Lung microvascular endothelial cell (primary cell): ENCODE measurements around the gene EIF3F. TPM values are rescaled to one million over a fixed set of nuclear protein-coding genes. Genes with fewer than 3 reads are reported as not detected.
"Not testable (repeated sequence)": the region's sequence is repeated elsewhere in the genome, so short reads cannot be mapped to it uniquely, and the experiment has no call there.

Source experiments
- DNase-seq, 2 donors: peaks; one replicate each; pipeline versions ENCODE4 v3.0.0 to v3.0.0-alpha.2; 2010; ENCODE audit warnings: low read depth in 2 of 2
- total RNA-seq: library from RNA; depleted of rRNA; stranded (reverse); fragments of >200 nt; gene quantifications from 2 replicates; pipeline ENCODE4 v1.2.1, GENCODE V29; 2014

The EIF3F gene
- total RNA-seq, 1 donor from 2014 or later = 271 TPM

GRCh38 chr11:7987560-7987883 is 385 bp downstream of the EIF3F start:
- DNase-seq = not testable (repeated sequence)

GRCh38 chr11:7994581-7995278 is 7.6 kb downstream of the EIF3F start:
- DNase-seq = no peak

DNA sequence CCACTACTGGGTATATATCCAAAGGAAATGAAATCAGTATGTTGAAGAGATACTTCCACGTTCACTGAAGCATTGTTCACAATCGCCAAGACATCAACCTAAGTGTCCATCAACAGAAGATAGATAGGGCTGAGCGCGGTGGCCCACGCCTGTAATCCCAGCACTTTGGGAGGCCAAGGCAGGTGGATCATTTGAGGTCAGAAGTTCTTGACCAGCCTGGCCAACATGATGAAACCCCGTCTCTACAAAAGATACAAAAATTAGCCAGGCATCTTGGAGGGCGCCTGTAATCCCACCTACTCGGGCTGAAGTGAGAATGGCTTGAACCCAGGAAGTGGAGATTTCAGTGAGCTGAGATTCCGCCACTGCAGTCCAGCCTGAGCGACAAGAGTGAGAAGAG is 12.7 kb downstream of the EIF3F start:
- no peak for DNase-seq

DNA sequence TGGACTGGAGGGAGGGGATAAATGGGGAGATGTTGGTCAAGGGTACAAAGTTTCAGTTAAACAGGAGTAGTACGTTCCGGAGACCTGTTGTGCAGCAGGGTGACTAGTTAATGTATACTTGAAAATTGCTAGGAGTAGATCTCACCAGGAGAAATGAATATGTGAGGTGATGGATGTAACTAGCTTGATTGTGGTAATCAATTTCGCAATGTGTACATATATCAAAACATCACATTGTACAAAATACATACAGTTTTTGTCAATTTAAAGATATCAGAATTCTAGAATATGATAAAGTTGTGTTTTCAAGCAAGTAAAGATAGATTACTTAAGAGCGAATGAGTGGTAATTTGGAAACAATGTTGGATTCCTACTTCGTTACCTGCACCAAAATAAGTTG is 13.3 kb downstream of the EIF3F start:
- DNase-seq = no peak

- no peak for DNase-seq
These were observed 15.5 kb downstream of the EIF3F start for GRCh38 chr11:8002676-8003075.

DNA sequence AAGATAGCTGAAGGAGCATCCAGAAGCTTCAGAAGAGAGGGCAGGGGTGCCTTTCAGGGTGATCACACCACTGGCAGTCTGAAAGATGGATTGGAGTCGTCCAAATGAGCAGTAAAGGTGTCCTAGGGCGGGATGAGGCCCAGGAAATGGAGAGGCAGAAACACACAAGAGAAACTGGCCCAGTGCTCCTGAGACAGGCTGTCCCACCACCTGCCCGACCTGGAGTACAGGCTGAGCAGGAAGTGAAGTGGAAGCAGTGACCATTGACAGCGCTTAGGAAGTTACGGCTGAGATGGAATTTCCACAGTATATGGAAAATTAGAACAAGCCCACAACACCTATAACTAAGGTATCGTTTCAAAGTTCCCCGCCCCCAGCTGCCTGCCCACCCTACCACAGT is 16.1 kb downstream of the EIF3F start:
- no peak for DNase-seq

GRCh38 chr11:8004008-8004407 is 16.9 kb downstream of the EIF3F start:
- DNase-seq = no peak

DNA sequence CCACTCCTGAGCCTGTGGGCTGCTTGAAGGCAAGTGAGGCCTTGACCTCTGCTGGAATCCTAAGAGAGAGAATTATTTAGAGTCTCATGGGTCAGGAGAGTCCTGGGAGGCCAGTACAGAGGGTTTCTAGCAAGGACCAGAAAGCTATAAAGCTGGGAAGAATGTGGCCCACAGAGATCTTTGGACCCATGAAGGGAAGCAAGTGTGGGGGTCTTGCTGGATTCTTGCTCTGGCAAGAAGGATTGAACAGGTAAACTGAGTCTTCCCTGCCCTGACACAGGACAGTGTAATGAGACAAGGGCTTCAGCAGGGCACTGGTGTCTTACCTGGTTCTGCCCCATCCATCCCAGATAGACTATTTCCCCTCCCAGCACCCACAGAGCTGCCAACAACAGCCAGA is 18.4 kb downstream of the EIF3F start:
- no peak for DNase-seq

DNA sequence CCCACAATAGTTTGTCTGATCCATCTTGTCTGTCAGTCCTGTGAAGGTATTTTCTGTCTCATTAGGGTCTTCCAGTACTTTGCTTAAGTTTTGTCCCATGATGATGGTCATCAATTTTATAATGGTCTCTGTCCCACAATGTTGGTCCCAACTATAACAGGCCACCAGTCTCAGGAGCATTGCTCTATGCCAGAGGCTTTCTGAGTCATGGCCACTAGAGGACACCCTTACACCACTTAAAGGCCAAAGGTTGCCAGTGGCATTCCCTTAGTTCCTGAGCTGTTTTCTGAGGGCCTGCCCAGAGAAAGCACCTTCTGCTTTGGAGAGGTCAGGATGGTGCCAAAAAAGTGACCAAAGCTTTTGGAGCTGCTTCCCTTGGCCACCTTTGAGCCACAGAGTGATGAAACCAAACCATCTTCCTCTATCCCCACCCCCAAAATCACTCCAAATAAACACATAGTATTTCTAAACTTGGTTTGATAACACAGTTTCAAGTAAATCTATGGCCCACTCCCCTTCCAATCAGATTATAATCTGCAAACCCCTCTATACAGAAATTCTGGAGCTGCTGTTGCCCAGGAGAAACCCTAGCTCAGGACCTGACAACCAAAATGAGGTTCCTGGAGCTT is 19.3 kb downstream of the EIF3F start:
- peak; percentile 63 to 80 for DNase-seq

DNA sequence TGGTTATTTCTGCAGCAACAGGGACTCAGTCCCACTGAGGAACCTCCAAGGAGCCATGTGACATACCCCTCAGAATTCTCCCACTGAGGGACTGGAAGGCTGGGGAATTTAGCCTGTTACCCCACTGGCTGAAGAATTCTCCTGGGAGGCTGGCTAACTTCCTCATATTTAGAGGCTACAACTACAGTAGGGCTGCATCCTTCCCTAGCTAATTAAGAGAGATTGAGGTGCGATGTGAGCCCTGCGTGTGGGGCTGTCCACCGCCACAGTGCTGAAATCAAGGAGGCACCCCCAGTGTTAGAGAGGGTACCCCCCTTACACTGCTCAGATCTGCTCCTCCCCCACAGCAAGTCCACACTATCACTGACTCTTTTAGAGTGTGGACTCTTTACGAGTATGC is 21.1 kb downstream of the EIF3F start:
- DNase-seq = no peak

GRCh38 chr11:8009856-8010255 is 22.7 kb downstream of the EIF3F start:
- DNase-seq = no peak

DNA sequence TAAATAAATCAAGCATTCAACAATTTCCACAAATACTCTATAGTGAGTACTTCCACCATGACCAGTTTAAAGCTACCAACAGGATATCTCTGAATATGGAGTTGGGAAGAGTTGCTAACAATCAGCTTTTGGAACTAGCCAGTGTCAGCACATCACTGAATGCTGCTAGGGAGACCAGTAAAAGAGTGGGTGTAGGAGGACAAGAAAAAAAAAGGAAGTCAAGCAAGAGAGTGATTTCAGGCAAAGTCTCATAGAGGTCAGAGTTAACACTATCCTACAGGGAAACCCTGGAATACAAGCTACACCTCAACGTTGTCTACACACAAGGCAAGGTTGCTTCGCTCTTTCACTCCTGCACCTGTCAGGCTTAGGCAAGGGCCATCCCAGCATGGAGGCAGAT is 24.2 kb downstream of the EIF3F start:
- DNase-seq = no peak

GRCh38 chr11:8011981-8012444 is 24.9 kb downstream of the EIF3F start:
- DNase-seq = no peak

GRCh38 chr11:8013833-8014232 is 26.7 kb downstream of the EIF3F start:
- DNase-seq = no peak

GRCh38 chr11:8015753-8016239 is 28.7 kb downstream of the EIF3F start:
- no peak for DNase-seq

DNA sequence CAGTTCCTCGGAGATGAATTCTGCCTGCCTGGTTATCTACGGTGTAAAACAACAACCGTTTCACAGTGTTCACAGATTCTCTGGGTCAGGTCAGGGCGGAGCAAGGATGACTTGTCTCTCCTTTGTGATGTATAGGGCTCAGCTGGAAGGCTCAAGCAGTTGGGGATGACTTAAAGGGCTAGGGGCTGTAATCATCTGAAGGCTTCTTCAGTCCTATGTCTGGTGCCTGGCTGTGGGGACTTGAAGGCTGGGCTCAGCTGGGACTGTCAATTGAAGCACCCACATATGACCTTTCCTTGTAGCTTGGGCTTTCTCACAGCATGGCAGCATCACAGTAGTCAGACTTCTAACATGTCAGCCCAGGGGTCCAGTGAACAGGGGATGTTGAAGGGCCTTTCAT is 29.3 kb downstream of the EIF3F start:
- no peak for DNase-seq

DNA sequence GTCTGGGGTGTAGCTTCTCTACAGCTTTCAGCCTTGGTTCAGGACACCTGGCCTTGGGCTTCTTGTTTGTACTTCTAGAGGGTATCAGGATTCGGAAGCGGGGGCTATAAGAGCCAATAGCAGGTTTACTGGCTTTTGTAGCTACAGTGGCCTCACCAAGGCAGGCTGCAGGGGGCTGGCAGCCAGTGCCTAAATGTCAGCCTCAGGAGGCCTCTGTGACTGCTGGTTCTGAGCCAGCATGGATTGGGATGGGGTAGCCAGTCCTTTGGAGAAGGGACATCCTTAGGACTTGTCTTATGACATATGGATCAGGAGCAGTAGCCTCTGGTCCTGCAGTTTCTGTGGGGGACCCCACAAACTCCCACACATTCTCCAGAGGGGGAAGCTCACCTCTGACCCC is 29.9 kb downstream of the EIF3F start:
- DNase-seq = no peak

- no peak for DNase-seq
These were observed 30.9 kb downstream of the EIF3F start for GRCh38 chr11:8017894-8018483.

GRCh38 chr11:8018484-8019313 is 31.6 kb downstream of the EIF3F start:
- peak; percentile 31 to 52 for DNase-seq

GRCh38 chr11:8019314-8020243 is 32.4 kb downstream of the EIF3F start:
- peak in 1 of 2 donors; percentile 14 for DNase-seq

- no peak for DNase-seq
These were observed 33.1 kb downstream of the EIF3F start for GRCh38 chr11:8020244-8020597.
